Measurements from ENCODE around the gene PAPOLB.
"Not testable (repeated sequence)": the region's sequence is repeated elsewhere in the genome, so short reads cannot be mapped to it uniquely, and the experiment has no call there.

The PAPOLB gene

DNA sequence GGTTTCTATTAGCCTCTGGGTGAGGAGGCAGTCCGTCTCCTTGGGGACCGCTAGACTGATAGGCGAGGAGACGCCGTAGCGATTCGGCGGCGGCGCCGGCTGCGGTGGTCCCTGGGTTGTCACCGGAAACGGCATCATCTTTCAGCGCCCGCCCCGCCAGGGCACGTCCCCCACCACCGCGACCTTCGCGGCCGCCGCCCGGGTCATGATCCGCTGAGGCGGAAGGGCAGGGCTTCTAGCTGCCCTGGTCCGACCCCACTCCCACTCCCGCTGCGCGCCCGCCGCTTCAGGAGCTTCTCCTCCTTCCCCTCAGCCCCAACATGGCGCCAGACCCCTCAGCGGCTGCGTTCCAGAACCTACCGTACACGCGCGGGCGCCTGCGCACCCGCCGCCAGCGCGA, at the start of gene PAPOLB:
Gene PAPOLB, minus strand, starts transcription at position 358 of the 400 bp plus-strand sequence. Its CDS starts 220 bp downstream, at position 138.
- no peak for DNase-seq

GRCh38 chr7:4911111-4911828, 49.4 kb upstream of the PAPOLB start:
- DNase-seq = no peak

DNA sequence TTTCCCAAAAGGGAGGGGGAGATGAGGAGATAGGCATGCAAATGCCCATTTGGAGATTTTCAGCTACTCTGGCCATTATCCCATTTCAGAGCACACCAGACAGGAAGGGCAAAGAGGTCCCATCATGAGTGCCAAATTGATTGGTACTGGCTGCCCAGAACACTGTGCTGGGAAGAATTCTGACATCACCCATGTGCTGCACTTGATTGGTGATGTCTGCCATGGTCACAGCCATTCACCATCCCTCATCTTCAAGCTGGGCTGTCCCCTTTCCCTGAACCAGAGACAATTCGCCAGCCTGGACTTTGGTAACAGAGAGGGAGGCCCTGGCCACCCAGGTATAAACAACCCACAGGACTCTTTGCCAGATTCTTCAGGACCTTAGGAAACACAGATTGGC, 44.9 kb upstream of the PAPOLB start:
- DNase-seq = no peak

DNA sequence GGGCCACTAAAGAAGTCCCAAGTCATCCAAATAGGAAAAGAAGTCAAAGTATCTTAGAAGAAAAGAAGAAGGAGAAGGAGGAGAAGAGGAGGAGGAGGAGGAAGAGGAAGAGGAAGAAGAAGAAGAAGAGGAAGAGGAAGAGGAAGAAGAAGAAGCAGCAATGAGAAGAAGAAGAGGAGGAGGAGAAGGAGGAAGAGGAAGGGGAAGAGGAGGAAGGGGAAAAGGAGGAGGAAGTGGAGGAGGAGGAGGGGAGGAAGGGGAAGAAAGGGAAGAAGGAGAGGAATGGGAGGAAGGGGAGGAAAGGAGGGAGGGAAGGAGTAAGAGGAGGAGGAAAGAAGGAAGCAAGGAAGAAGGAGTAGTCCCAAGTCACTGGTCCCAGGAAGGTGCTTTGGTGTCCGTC, 43.3 kb upstream of the PAPOLB start:
- no peak for DNase-seq

GRCh38 chr7:4904346-4904745, 42.5 kb upstream of the PAPOLB start:
- no peak for DNase-seq

DNA sequence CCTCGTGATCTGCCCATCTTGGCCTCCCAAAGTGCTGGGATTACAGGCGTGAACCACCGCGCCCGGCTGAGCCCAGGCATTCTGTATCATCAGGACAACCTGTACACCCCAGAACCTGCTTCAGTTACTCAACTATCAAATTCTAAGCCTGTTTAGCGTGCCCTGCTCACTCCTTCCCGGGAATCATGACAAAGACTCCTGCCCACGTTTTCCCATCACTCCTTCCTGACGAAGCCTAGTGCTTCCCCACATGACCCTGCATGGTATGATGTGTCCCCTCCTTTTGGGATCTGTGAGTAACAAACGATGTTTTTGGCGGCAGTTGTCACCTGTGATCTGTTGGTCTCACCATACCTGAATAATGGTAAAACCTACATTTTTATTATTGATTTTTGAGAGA, 33.9 kb upstream of the PAPOLB start:
- no peak for DNase-seq

DNA sequence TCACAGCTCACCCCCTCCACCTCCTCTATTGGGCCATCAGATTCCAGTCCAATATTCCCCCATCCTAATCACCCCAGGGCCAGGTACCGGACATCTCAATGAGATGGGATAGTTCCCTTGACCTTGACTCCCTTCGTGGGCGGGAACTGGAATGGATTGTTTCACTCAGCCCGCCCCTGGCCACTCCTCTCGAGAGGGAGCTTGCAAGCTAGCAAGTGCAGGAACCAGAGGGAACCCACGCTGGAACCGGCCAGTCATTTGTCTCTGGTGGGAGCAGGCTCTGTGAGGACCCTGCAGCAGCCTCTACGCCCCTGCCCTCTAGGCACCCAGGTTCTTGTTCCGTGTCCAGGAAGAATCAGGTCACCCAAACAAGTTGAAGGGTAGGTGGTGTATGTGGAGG, 32.7 kb upstream of the PAPOLB start:
- DNase-seq = no peak

DNA sequence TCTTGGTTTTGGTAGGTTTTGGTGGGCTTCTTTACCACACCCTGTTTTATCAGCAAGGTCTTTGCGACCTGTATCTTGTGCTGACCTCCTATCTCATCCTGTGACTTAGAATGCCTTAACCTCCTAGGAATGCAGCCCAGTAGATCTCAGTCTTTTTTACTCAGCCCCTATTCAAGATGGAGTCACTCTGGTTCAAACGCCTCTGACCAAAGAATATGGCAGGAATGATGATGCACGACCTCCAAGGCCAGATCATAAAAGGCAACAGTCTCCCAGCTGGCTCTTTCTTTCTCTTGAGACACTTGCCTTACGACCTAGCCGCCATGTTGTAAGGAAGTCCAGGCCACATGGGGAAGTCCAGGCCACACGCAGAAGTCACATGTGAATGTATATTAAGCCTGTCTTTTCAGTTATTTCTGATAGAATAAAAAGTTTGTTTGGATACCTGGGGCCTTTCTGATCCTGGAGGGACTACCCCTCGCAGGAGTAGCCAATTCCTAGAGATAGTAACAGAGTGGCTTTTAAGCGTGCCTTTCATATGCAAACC, 32.2 kb upstream of the PAPOLB start:
- DNase-seq = no peak

- DNase-seq = not testable (repeated sequence)
Observed at GRCh38 chr7:4893188-4893587, 31.4 kb upstream of the PAPOLB start.

DNA sequence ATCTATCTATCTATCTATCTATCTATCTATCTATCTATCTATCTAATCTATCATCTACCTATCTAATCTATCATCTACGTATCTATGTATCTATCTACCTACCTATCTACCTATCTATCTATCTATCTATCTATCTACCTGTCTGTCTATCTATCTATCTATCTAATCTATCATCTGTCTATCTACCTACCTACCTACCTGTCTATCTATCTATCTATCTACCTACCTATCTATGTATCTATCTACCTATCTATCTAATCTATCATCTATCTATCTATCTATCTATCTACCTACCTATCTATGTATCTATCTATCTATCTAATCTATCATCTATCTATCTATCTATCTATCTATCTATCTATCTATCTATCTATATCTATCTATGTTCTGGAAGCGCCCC, 29.7 kb upstream of the PAPOLB start:
- not testable (repeated sequence) for DNase-seq

DNA sequence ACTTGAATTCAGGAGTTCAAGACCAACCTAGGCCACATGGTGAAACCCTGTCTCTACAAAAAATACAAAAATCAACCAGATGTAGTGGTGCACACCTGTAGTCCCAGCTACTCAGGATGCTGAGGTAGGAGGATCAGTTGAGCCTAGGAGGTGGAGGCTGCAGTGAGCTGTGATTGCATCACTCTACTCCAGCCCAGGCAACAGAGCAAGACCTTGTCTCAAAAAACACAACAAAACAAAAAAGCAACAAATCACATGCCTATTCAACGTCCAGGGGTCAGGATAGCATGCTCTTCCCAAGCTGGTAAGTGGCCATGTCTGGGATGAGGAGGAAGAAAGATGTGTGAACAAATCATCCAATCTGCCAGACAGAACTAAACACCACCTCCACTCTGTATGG, 27.9 kb upstream of the PAPOLB start:
- no peak for DNase-seq

DNA sequence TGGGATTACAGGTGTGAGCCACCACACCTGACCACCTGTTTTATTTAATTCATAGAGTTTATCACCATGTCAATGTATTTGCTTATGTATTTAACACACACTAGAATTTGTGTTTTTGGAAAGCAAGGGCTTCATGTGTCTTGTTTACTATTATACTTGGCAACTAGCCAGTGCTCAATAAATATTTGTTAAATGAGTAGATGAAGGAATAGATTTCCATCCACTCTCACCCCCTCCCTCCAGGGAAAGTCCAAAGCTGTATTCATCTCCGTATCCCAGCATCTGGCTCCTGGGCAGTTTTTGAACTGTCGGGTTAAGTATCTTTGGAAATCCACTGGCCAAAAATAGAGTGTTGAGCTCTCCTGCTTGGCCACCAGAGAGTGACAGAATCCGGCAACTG, 26.3 kb upstream of the PAPOLB start:
- no peak for DNase-seq

- DNase-seq = no peak
Observed at GRCh38 chr7:4886671-4887070, 24.8 kb upstream of the PAPOLB start.

DNA sequence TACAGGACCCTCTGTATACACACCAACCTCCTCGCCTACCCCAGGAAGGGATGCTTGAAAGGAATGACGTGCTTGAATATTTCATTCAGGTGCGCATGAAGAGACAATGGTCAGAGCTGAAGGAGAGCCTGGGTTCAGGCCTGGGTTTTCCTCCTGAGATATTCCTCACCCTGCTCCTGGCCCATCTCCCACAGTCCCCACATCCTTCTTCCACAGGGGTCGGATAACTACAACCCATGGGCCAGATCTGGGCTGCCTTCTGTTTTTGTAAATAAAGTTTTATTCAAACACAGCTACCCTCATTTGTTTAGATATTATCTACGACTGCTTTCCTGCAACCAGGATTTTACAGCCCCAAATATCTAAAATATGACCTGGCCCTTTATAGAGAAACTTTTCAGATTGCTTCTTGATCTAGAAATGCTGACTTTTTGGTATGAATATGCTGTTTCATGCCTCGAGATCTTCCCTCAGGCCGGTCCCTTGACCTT, 23.5 kb upstream of the PAPOLB start:
- no peak for DNase-seq

DNA sequence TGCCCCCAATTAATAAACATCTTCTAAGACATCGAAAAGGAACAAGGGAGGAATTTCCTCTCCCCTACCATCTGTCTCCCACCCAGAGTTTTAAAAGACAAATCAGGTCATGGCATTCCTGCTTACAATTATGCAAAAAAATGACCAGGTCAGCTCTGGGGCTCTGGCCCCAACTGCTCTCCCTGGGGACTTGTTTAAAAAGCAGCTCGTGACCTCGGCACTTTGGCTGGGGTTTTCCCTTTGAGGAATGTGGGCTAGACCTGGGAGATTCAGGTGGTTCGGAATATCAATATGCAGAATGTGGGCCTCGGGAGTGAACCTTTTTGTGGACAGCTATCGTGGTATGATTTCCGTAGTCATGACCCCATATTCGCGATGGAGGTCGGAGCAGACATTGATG, 22.3 kb upstream of the PAPOLB start:
- DNase-seq = no peak

GRCh38 chr7:4883372-4884144, 21.7 kb upstream of the PAPOLB start, which contains the start of gene RADIL:
Gene RADIL, minus strand, starts transcription at chr7:4883716. Its CDS starts 5,577 bp downstream, at chr7:4878139.
- peak; percentile 84 for DNase-seq

DNA sequence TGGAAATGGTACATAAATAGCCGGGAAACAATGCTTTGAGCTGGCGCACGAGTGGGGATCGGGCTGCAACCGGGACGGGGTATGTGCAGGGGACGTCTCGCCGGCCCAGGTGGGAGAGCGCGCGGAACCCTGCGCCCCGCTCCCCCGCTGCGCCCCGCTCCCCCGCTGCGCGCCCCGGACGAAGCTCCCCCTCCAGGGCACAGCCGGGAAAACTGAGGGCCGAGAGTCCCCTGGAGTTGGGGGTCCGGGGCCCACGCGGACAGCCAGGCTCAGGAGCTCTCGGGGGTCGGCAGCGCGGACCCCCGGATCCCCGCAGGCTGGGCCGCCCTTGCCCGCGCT, 21.2 kb upstream of the PAPOLB start:
- DNase-seq = no peak

- no peak for DNase-seq
Observed at GRCh38 chr7:4882169-4883032, 20.6 kb upstream of the PAPOLB start.

DNA sequence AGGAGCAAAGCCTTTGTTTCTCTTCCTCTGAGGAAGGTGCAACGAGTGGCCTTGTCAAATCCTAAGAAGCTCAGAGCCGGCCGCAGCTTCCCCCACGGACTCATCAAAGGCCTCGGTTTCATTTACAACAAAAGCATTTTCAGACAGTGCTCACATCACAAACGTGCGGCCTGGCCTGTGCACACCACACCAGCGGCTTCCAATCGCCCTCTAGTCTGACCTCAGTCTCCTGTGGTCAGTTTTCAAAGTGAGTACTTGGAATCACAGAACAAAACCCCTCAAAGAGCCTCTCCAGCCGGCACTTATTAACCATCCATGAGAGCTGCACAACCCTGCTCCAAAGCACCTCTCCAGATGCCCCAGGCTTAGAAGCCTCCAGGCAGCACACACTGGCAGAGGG, 18.4 kb upstream of the PAPOLB start:
- no peak for DNase-seq

- DNase-seq = no peak
Observed at GRCh38 chr7:4879396-4880081, 17.7 kb upstream of the PAPOLB start.

DNA sequence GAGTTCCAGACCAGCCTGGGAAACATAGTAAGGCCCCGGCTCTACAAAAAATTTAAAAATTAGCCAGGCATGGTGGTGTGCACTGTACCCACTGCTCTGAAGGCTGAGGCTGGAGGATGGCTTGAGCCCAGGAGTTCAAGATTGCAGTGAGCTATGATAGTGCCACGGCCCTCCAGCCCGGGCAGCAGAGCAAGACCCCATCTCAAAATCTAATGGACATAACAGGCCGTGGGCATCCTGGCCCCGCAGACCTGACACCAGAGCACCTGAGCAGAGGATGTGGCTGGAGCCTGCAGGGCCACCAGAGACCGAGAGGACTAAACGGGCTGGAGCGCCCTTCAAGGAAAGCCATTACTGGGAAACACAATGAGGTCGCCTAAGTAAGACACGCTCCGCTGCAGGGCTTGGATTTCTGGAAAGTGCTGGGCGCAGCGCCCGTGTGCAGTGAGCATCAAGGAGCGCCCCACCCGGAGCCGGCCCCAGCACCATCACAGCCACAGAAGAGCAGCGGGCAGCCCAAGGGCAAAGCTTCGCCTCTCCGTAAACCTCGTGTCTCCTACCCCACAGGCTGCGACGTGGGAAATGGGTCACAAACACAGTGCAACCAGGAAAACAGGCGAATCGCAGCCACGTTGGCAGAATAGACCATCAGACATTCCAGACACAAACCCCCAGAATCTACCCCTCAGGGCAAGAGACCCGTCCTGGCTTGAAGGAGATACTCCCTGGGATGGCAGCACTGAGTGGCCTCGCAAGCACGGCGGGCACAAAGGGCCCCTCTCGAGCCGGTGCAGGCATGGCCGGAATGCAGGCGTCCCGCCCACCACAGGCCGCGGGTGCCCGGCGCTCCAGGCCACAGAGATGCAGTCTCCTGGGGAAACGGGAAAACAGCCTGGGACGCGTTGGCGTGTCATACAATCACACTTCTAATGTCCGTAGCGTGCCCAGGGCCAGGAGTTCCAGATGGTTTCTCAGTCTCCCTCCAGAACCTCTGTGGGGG, 16.8 kb upstream of the PAPOLB start:
- no peak for DNase-seq
